ENCODE results near the gene MTA3. TPM values are rescaled to one million over a fixed set of nuclear protein-coding genes. Genes with fewer than 3 reads are reported as not detected.

MTA3 gene
- total and polyA plus RNA-seq, 8 donors = 23.9 to 82.8 (median 70.6) TPM

GRCh38 chr2:42547014-42547413 is 21.4 kb upstream of the MTA3 start:
- no peak overlapping the region for H3K27ac ChIP-seq
- no peaks in the 10 kb centered on the region for H3K27me3 ChIP-seq
- intact Hi-C loops (cut with DNase I) = no loop called here
- DNase-seq (no peak), ATAC-seq (no peak)
- H3K9me3 ChIP-seq = no peaks in the 10 kb centered on the region
- no peaks in the 10 kb centered on the region for H3K36me3 ChIP-seq
- H3K4me1 ChIP-seq = no peaks in the 10 kb centered on the region
- no peak overlapping the region for H3K4me3 ChIP-seq
- no peak for TF ChIP-seq CTCF (IDR thresholded peaks at IDR 0.05)

- no peaks in the 10 kb centered on the region for H3K4me1 ChIP-seq
- H3K9me3 ChIP-seq = no peaks in the 10 kb centered on the region
- no peak overlapping the region for H3K27ac ChIP-seq
- TF ChIP-seq CTCF (IDR thresholded peaks at IDR 0.05) = no peak
- intact Hi-C loops (cut with DNase I) = no loop called here
- H3K27me3 ChIP-seq = no peaks in the 10 kb centered on the region
- no peak overlapping the region for H3K4me3 ChIP-seq
- DNase-seq (no peak), ATAC-seq (no peak)
- H3K36me3 ChIP-seq = no peaks in the 10 kb centered on the region
Measured at GRCh38 chr2:42547446-42548295, 20.8 kb upstream of the MTA3 start.

- Histone ChIP-seq H3K27ac (no peak overlapping the region), H3K27me3 (no peaks in the 10 kb centered on the region), H3K4me3 (no peak overlapping the region), H3K9me3 (no peaks in the 10 kb centered on the region), H3K36me3 (no peaks in the 10 kb centered on the region), H3K4me1 (no peaks in the 10 kb centered on the region)
- intact Hi-C loops (cut with DNase I) = no loop called here
- TF ChIP-seq CTCF (IDR thresholded peaks at IDR 0.05) = no peak
- no peak for DNase-seq
- no peak for ATAC-seq
Measured at GRCh38 chr2:42550870-42551269, 17.6 kb upstream of the MTA3 start.

GRCh38 chr2:42554392-42554791 is 14.0 kb upstream of the MTA3 start:
- intact Hi-C loops (cut with DNase I) = no loop called here
- Histone ChIP-seq H3K27ac (no peak overlapping the region), H3K4me3 (no peak overlapping the region), H3K4me1 (no peaks in the 10 kb centered on the region), H3K9me3 (no peaks in the 10 kb centered on the region), H3K36me3 (no peaks in the 10 kb centered on the region), H3K27me3 (no peaks in the 10 kb centered on the region)
- DNase-seq (no peak), ATAC-seq (no peak)
- TF ChIP-seq CTCF (IDR thresholded peaks at IDR 0.05) = no peak

- H3K27ac ChIP-seq = no peak overlapping the region
- ATAC-seq (no peak), DNase-seq (no peak)
- no peaks in the 10 kb centered on the region for H3K27me3 ChIP-seq
- TF ChIP-seq CTCF (IDR thresholded peaks at IDR 0.05) = no peak
- no peaks in the 10 kb centered on the region for H3K9me3 ChIP-seq
- no peak overlapping the region for H3K4me3 ChIP-seq
- intact Hi-C loops (cut with DNase I) = no loop called here
- H3K36me3 ChIP-seq = no peaks in the 10 kb centered on the region
- H3K4me1 ChIP-seq = no peaks in the 10 kb centered on the region
Measured at GRCh38 chr2:42556315-42556890, 12.0 kb upstream of the MTA3 start.
